Upper lobe of right lung (tissue), 1 donor: ENCODE results near the gene FCN1. TPM values are rescaled to one million over a fixed set of nuclear protein-coding genes. Genes with fewer than 3 reads are reported as not detected.
A peak's percentile ranks its signal among the peaks of the same experiment; 100 is the strongest.

Experiments
- ATAC-seq: fragments of 200-7000 bp; cut with Tn5 transposase; one replicate; pipeline ENCODE4 v1.9.1; 2020; ENCODE audit warnings: mild to moderate bottlenecking, moderate library complexity
- DNase-seq: peaks from one replicate; pipeline ENCODE4 v3.0.0-alpha.2; 2020
- H3K27ac ChIP-seq: fragments of 200-600 bp; one replicate; pipeline ENCODE4 v1.8.0; 2022
- H3K27me3 ChIP-seq: fragments of 200-600 bp; one replicate; pipeline ENCODE4 v1.8.0; 2022; ENCODE audit warnings: mild to moderate bottlenecking
- H3K36me3 ChIP-seq: fragments of 200-600 bp; one replicate; pipeline ENCODE4 v1.8.0; 2022
- H3K4me1 ChIP-seq: fragments of 200-600 bp; one replicate; pipeline ENCODE4 v1.8.0; 2022
- H3K4me3 ChIP-seq: fragments of 200-600 bp; one replicate; pipeline ENCODE4 v1.8.0; 2022; ENCODE audit warnings: mild to moderate bottlenecking
- H3K9me3 ChIP-seq: fragments of 200-600 bp; one replicate; pipeline ENCODE4 v1.8.0; 2022
- intact Hi-C: fragments of 100-400 bp; cut with DNase I; formaldehyde crosslinking; loops from one replicate; pipeline ENCODE4 v1.11.0; 2022
- total RNA-seq: library from RNA; stranded (reverse); fragmentation: NEBNext Ultra II Directional; extraction: Animal tissue kit (Norgen Biotek cat#: 25700); gene quantifications from one replicate; pipeline ENCODE4 v1.2.1, GENCODE V29; 2021
- TF ChIP-seq, protein P1 (sequence below): fragments of 200-600 bp; IDR thresholded peaks from one replicate; pipeline ENCODE4 v1.8.0; 2022; ENCODE audit warnings: antibody characterized with exemption
- donor health status: DM: no; HTN: yes; CAD: no; lungs with severe emphysema.

The FCN1 gene
- total RNA-seq, 1 donor from 2014 or later = 63.0 TPM

DNA sequence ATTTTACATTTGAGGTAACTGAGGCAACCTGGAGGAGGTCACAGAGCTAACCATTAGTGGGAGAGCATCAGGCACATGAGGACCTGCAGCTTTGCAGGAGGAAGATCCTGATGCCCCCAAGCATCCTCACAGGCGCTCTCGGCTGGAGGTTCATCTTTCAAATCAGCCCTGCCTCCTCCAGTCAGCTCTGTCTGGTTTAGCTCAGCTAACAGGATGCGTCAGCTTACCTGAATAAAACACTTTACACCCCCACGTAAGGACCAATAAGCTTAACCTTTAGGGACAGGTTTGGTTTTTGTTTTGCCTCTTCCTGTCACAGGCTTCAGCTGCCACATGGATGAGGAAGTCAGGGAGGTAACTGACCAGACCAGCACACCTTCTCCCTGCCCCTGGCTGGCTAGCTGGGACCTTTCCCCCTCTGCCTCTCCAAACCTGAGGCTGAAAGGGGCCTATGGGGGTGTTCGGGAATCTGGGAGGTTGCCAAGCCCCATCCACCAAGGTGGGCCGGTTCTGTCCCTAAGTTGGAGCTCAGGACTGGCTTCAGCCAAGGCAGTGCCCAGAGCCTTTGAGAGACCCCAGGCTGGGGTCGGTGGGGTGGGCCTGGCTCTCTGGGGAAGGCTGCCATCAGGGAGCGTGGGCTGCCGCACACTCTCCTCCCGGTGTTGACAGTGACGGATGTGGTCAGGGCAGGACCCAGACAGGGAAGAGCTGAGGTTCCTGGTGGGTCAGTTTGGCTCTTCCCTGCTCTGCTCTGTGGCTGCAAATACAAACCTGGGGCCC is 20.0 kb upstream of the FCN1 start:
- TF ChIP-seq, protein P1, sequence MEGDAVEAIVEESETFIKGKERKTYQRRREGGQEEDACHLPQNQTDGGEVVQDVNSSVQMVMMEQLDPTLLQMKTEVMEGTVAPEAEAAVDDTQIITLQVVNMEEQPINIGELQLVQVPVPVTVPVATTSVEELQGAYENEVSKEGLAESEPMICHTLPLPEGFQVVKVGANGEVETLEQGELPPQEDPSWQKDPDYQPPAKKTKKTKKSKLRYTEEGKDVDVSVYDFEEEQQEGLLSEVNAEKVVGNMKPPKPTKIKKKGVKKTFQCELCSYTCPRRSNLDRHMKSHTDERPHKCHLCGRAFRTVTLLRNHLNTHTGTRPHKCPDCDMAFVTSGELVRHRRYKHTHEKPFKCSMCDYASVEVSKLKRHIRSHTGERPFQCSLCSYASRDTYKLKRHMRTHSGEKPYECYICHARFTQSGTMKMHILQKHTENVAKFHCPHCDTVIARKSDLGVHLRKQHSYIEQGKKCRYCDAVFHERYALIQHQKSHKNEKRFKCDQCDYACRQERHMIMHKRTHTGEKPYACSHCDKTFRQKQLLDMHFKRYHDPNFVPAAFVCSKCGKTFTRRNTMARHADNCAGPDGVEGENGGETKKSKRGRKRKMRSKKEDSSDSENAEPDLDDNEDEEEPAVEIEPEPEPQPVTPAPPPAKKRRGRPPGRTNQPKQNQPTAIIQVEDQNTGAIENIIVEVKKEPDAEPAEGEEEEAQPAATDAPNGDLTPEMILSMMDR = no peak
- peaks cover 4% of the 10 kb centered on the region for H3K4me1 ChIP-seq
- ATAC-seq (no peak), DNase-seq (no peak)
- intact Hi-C loops = no loop called here
- H3K4me3 ChIP-seq = no peak overlapping the region
- H3K9me3 ChIP-seq = no peaks in the 10 kb centered on the region
- peaks cover 10% of the 10 kb centered on the region for H3K27me3 ChIP-seq
- no peak overlapping the region for H3K27ac ChIP-seq
- no peaks in the 10 kb centered on the region for H3K36me3 ChIP-seq

DNA sequence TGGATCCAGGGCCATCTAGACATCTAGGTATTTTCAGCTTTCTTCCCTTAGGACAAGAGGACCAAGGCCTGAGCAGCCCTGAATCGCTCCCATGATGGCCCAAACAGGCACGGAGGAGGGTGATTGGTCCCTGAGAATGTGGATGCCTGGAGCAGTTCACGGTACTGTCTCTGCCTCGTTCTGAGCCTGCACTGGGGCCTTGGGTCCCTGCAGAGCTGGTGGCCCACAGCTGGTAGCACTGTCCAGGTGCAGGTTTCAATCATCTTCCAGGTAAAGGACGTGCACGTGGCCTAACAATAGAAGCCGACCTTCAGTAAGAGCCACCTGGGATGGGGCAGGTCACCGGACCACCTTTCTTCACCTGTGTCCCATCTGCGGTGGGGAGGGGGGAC is 19.4 kb upstream of the FCN1 start:
- no peaks in the 10 kb centered on the region for H3K9me3 ChIP-seq
- intact Hi-C loops = no loop called here
- no peak overlapping the region for H3K27ac ChIP-seq
- DNase-seq (no peak), ATAC-seq (no peak)
- TF ChIP-seq, protein P1 = no peak
- H3K36me3 ChIP-seq = no peaks in the 10 kb centered on the region
- no peak overlapping the region for H3K4me3 ChIP-seq
- no peaks in the 10 kb centered on the region for H3K4me1 ChIP-seq
- H3K27me3 ChIP-seq = peaks cover 6% of the 10 kb centered on the region

DNA sequence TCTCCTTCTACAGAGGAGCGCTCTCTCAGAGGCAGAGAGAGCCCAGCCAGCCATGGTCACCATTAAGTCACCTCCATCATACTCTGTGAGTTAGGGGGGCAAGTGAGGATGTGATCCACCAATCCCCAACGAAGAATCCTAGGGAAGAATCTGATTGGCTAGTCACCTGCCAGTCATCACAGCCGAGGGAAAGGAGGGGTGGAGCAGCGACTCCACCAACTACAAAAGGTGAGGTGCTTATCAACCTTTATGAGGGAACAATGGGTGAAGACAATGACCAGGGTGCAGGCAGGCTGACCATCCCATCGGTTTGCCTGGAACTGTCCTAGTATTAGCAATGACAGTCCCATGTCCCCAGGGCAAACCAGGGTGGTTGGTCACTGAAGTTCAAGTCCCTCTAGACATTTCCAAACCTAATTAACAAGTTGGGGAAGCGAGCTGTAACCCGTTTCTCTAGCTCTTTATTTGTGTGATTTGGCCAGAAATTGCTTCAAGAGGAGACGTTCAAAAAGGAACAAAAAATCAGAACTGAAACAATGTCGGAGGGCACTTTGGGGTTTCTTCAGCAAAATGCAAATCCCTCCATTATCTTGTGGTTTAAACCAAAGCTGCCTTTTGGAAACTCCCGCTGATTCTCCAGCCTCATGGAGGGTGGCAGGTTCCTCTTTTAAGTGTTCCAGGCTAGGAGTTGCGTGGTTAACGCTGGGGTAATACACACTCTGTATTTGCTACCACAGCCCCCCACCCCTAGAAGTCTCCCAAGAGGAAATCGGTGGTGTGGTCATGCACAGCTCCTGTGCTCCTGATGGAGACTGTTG is 18.8 kb upstream of the FCN1 start:
- DNase-seq (no peak), ATAC-seq (peak; percentile 70)
- TF ChIP-seq, protein P1 = no peak
- peaks cover 6% of the 10 kb centered on the region for H3K27me3 ChIP-seq
- no peaks in the 10 kb centered on the region for H3K9me3 ChIP-seq
- no peak overlapping the region for H3K4me3 ChIP-seq
- intact Hi-C loops = no loop called here
- no peak overlapping the region for H3K27ac ChIP-seq
- no peaks in the 10 kb centered on the region for H3K36me3 ChIP-seq
- no peaks in the 10 kb centered on the region for H3K4me1 ChIP-seq

DNA sequence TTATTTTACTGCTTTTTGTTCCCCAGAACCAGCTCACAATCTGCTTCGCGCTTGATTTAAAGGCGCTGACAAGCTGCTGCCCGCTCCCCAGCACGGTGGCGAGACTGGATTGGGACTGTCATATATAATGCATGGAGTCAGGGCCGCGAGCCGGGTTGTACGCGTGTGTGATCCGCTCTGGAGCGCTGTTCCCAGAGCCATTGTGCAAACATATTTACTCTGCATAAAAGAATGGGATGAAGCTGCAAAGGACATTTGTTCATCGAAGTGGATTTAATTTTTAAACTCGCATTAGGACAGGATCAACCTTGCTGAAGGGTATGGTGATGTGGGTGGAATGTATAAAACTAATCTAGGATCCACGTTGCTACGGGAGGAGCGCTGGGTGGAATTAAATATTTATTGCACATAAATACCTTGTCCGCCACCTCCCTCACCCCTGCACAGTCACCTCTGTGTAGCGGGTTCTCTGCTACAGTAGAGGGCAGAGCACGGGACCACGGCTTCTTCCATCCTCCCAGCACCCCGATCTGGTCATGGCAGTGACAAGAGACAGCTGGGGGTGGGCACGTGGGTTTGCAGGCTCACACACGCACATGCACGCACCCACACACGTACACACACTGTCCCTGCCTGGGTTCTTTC is 18.1 kb upstream of the FCN1 start:
- Histone ChIP-seq H3K36me3 (no peaks in the 10 kb centered on the region), H3K27ac (no peak overlapping the region), H3K27me3 (peaks cover 6% of the 10 kb centered on the region), H3K4me1 (no peaks in the 10 kb centered on the region), H3K9me3 (no peaks in the 10 kb centered on the region), H3K4me3 (no peak overlapping the region)
- intact Hi-C loops = no loop called here
- DNase-seq = no peak
- TF ChIP-seq, protein P1 = no peak
- no peak for ATAC-seq

DNA sequence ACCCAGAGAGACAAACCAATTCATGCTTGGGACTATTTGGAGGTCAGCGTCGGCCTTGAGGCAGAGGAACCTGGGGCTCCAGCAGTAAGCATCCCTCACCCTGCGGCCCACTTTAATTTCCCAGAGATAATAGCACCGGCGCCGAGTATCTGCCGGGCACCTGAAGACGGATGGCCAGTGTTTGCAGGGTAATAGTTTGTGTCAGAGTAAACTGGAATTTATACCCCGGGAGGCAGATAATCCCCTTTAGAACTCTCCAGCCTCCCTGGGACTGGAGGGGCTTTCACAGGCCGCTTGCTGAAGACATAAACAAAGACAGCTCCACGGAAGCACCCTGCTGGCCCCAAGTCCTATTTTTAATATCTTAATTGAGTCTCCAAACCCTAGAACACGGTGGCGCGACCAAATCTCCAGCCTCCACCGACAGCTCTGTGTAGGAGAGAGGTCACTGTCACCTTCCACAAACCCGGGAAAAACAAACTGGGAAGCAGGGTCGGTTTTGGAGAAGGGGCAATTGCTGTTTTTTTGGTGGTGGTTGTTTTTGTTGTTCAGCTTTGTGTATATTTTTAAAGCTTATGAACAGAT is 17.4 kb upstream of the FCN1 start:
- H3K4me3 ChIP-seq = no peak overlapping the region
- H3K27me3 ChIP-seq = peaks cover 6% of the 10 kb centered on the region
- TF ChIP-seq, protein P1 = no peak
- no peaks in the 10 kb centered on the region for H3K4me1 ChIP-seq
- H3K9me3 ChIP-seq = no peaks in the 10 kb centered on the region
- no peak overlapping the region for H3K27ac ChIP-seq
- DNase-seq (no peak), ATAC-seq (no peak)
- intact Hi-C loops = no loop called here
- no peaks in the 10 kb centered on the region for H3K36me3 ChIP-seq
